ENCODE data around the gene E2F4. TPM values are rescaled to one million over a fixed set of nuclear protein-coding genes. Genes with fewer than 3 reads are reported as not detected.

Gene E2F4
- polyA plus RNA-seq, 1 donor (not counting 4 experiments of a cell fraction or from before 2014, with no cell fraction given), result 64.7 TPM

DNA sequence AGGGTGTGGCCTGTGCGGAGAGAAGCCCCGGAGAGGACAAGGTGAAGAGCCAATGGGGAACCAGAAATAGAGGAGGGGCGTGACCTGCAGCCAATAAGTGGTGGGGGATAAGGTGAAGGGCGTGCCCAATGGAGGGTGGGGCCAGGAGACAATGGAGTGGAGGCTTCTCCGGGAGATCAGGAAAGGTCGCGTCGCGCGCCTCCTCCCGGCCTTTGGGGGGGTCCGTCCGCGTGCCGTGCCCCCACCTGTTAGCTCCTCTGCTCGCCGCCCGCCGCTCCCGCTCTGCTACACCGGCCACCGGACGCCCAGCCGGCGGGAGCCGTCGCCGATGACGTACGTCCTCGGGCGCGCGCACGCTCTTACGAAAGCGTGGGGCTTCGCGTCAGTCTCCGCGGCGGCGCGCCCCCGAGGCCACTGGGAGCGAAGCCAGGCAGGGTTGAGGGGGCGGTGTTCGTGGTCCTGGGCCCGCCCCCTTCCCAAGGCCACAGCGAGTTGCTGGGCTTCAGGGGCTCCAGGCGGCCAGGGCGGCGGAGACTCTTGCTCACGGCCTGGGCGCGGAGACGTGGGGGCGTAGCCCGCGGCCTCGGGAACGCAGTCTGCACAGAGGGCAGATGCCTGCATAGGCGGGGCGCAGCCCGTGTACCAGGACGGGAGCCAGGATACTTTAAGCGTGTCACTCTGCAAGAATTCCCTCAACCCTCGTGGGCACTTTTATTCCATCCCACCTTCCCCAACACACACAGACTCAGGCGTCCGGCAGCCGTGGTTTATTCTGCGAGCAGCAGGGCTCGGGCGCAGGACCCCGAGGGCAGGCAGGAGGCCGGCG lies 8.1 kb upstream of the E2F4 start, which contains the start of gene MATCAP1:
TSS of gene MATCAP1 (minus strand) at position 337 of the 826 bp plus-strand sequence. CDS start 3,353 bp downstream, outside the sequence.
- Histone ChIP-seq H3K4me3 (ENCODE audit: control insufficient read depth in 2 of 3, extremely low read depth in 1 of 3, insufficient read depth in 2 of 3, low read depth in 1 of 3, low read length in 3 of 3) (peak within 1 kb of the TSS; percentile 81 to 86 (median 82)), H3K79me2 (ENCODE audit: control insufficient read depth, insufficient read depth, low read length) (peaks cover 7% of the 10 kb centered on the region), H3K36me3 (ENCODE audit: control insufficient read depth in 2 of 2, extremely low read depth in 1 of 2, insufficient read depth in 2 of 2, low read length in 2 of 2) (peaks cover 0 to 3% of the 10 kb centered on the region in 2 experiments), H2AFZ (ENCODE audit: control insufficient read depth, low read length) (peak within 1 kb of the TSS; percentile 87), H4K20me1 (ENCODE audit: control insufficient read depth, extremely low read depth, insufficient read depth, low read length) (no peaks in the 10 kb centered on the region), H3K9me1 (ENCODE audit: control insufficient read depth, extremely low read depth, insufficient read depth, low read length) (peaks cover 2% of the 10 kb centered on the region), H3K4me1 (ENCODE audit: control insufficient read depth, extremely low read depth, insufficient read depth, low read length) (peaks cover 35% of the 10 kb centered on the region), H3K9me3 (ENCODE audit: control insufficient read depth, low read depth, low read length) (no peaks in the 10 kb centered on the region), H3K27ac (ENCODE audit: control insufficient read depth, insufficient read depth, low read length) (peak within 1 kb of the TSS; percentile 91), H3K9ac (ENCODE audit: control insufficient read depth, extremely low read depth, insufficient read depth, low read length) (peak within 1 kb of the TSS; percentile 86), H3K4me2 (ENCODE audit: control insufficient read depth, extremely low read depth, insufficient read depth, low read depth, low read length) (peak within 1 kb of the TSS; percentile 73), H3K27me3 (ENCODE audit: control insufficient read depth, extremely low read depth, insufficient read depth, low read length) (no peaks in the 10 kb centered on the region)
- FAIRE-seq, result peak; percentile 98
- TF ChIP-seq, protein P1, sequence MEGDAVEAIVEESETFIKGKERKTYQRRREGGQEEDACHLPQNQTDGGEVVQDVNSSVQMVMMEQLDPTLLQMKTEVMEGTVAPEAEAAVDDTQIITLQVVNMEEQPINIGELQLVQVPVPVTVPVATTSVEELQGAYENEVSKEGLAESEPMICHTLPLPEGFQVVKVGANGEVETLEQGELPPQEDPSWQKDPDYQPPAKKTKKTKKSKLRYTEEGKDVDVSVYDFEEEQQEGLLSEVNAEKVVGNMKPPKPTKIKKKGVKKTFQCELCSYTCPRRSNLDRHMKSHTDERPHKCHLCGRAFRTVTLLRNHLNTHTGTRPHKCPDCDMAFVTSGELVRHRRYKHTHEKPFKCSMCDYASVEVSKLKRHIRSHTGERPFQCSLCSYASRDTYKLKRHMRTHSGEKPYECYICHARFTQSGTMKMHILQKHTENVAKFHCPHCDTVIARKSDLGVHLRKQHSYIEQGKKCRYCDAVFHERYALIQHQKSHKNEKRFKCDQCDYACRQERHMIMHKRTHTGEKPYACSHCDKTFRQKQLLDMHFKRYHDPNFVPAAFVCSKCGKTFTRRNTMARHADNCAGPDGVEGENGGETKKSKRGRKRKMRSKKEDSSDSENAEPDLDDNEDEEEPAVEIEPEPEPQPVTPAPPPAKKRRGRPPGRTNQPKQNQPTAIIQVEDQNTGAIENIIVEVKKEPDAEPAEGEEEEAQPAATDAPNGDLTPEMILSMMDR (optimal IDR thresholded peaks at IDR 0.05 in 1 of 3, IDR thresholded peaks at IDR 0.05 in 1 of 3, conservative IDR thresholded peaks at IDR 0.05 in 1 of 3; ENCODE audit: extremely low read depth in 1 of 3, insufficient read depth in 2 of 3, low read length in 3 of 3), result no peak
- TF ChIP-seq EZH2 (IDR thresholded peaks at IDR 0.05; ENCODE audit: low read length), result no peak
- dilution Hi-C loops (cut with MboI; ENCODE audit: extremely low pct_ligation_motif_present, low sequenced_read_pairs), result no loop called here
- peak; percentile 75 for DNase-seq (ENCODE audit: low read depth, low spot score)

DNA sequence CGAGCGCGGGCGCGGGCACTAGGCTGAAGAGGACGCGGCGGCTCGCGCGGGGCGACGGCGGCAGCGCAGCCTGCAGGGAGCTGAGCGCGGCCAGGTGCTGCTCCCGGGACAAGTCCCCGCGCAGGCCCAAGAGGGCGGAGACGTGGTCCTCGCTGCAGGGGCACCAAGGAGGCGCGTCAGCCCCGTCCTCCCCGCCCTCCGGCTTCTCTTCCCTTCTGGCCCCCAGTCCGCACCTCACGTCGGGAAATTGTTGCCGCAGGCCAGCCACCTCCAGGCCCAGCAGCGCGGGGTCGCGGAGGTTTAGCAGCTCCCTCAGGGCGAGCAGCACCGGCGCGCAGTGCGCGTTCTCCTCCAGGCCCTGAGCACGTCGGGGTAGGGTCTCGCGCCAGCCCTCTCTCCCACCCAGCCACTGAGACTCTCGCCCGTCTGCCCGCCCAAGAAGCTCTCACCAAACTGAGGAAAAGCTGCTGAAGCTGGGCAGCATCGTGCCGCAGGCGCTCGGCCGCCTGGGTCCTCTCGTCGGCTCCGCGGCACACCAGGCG lies 7.4 kb upstream of the E2F4 start:
- Histone ChIP-seq H3K4me1 (ENCODE audit: control insufficient read depth, extremely low read depth, insufficient read depth, low read length) (peaks cover 28% of the 10 kb centered on the region), H3K9ac (ENCODE audit: control insufficient read depth, extremely low read depth, insufficient read depth, low read length) (peak overlapping the region; percentile 86), H3K79me2 (ENCODE audit: control insufficient read depth, insufficient read depth, low read length) (peaks cover 7% of the 10 kb centered on the region), H3K36me3 (ENCODE audit: control insufficient read depth in 2 of 2, extremely low read depth in 1 of 2, insufficient read depth in 2 of 2, low read length in 2 of 2) (peaks cover 0 to 3% of the 10 kb centered on the region in 2 experiments), H3K9me3 (ENCODE audit: control insufficient read depth, low read depth, low read length) (no peaks in the 10 kb centered on the region), H3K27me3 (ENCODE audit: control insufficient read depth, extremely low read depth, insufficient read depth, low read length) (no peaks in the 10 kb centered on the region), H3K9me1 (ENCODE audit: control insufficient read depth, extremely low read depth, insufficient read depth, low read length) (peaks cover 2% of the 10 kb centered on the region), H4K20me1 (ENCODE audit: control insufficient read depth, extremely low read depth, insufficient read depth, low read length) (no peaks in the 10 kb centered on the region), H3K4me3 (ENCODE audit: control insufficient read depth in 2 of 3, extremely low read depth in 1 of 3, insufficient read depth in 2 of 3, low read depth in 1 of 3, low read length in 3 of 3) (peak overlapping the region; percentile 81 to 86 (median 82)), H3K4me2 (ENCODE audit: control insufficient read depth, extremely low read depth, insufficient read depth, low read depth, low read length) (peak overlapping the region; percentile 73), H2AFZ (ENCODE audit: control insufficient read depth, low read length) (peak overlapping the region; percentile 87), H3K27ac (ENCODE audit: control insufficient read depth, insufficient read depth, low read length) (no peak overlapping the region)
- no peak for TF ChIP-seq EZH2 (IDR thresholded peaks at IDR 0.05; ENCODE audit: low read length)
- TF ChIP-seq, protein P1 (optimal IDR thresholded peaks at IDR 0.05 in 1 of 3, IDR thresholded peaks at IDR 0.05 in 1 of 3, conservative IDR thresholded peaks at IDR 0.05 in 1 of 3; ENCODE audit: extremely low read depth in 1 of 3, insufficient read depth in 2 of 3, low read length in 3 of 3), result no peak
- DNase-seq (ENCODE audit: low read depth, low spot score) (no peak), FAIRE-seq (no peak)
- dilution Hi-C loops (cut with MboI; ENCODE audit: extremely low pct_ligation_motif_present, low sequenced_read_pairs), result no loop called here
